Endometrial microvascular endothelial cells (primary cell): ENCODE results near the gene SCNN1G. TPM values are rescaled to one million over a fixed set of nuclear protein-coding genes. Genes with fewer than 3 reads are reported as not detected.

ENCODE experiments used
- in situ Hi-C: cut with HindIII; loops from 2 replicates; pipeline ENCODE4 v1.10.0; 2017; ENCODE audit warnings: low sequenced_read_pairs, low pct_unique_long_range_greater_than_20kb; ENCODE audit errors: inconsistent ontology term
- total RNA-seq: library from RNA; depleted of rRNA; stranded (reverse); fragments of >200 nt; gene quantifications from one replicate; pipeline ENCODE4 v1.2.3, GENCODE V29; 2015; ENCODE audit errors: inconsistent ontology term

The SCNN1G gene
- total RNA-seq, 1 donor from 2014 or later, result not detected

- in situ Hi-C loops, result no loop called here
Measured at GRCh38 chr16:23186171-23186570, 3.6 kb downstream of the SCNN1G start.

GRCh38 chr16:23187341-23187740, 4.8 kb downstream of the SCNN1G start:
- in situ Hi-C loops, result no loop called here

GRCh38 chr16:23188911-23189310, 6.4 kb downstream of the SCNN1G start:
- in situ Hi-C loops, result no loop called here

- in situ Hi-C loops, result no loop called here
Measured at GRCh38 chr16:23194497-23195221, 12.1 kb downstream of the SCNN1G start.

GRCh38 chr16:23195366-23195978, 12.9 kb downstream of the SCNN1G start:
- in situ Hi-C loops, result no loop called here

- in situ Hi-C loops, result no loop called here
Measured at GRCh38 chr16:23196539-23196938, 14.0 kb downstream of the SCNN1G start.

GRCh38 chr16:23202166-23202565, 19.6 kb downstream of the SCNN1G start:
- in situ Hi-C loops, result no loop called here

- in situ Hi-C loops, result no loop called here
Measured at GRCh38 chr16:23206986-23207385, 24.4 kb downstream of the SCNN1G start.

GRCh38 chr16:23207485-23207884, 24.9 kb downstream of the SCNN1G start:
- in situ Hi-C loops, result no loop called here

GRCh38 chr16:23209606-23210005, 27.1 kb downstream of the SCNN1G start:
- in situ Hi-C loops, result no loop called here

- in situ Hi-C loops, result no loop called here
Measured at GRCh38 chr16:23213831-23214230, 31.3 kb downstream of the SCNN1G start.

GRCh38 chr16:23214796-23215195, 32.3 kb downstream of the SCNN1G start:
- in situ Hi-C loops, result no loop called here

- in situ Hi-C loops, result no loop called here
Measured at GRCh38 chr16:23215435-23215834, 32.9 kb downstream of the SCNN1G start.

- in situ Hi-C loops, result no loop called here
Measured at GRCh38 chr16:23216658-23217246, 34.2 kb downstream of the SCNN1G start.

GRCh38 chr16:23217646-23218045, 35.1 kb downstream of the SCNN1G start:
- in situ Hi-C loops, result no loop called here

- in situ Hi-C loops, result no loop called here
Measured at GRCh38 chr16:23222929-23223328, 40.4 kb downstream of the SCNN1G start.

- in situ Hi-C loops, result no loop called here
Measured at GRCh38 chr16:23223368-23223767, 40.8 kb downstream of the SCNN1G start.

GRCh38 chr16:23225109-23225508, 42.6 kb downstream of the SCNN1G start:
- in situ Hi-C loops, result no loop called here

- in situ Hi-C loops, result no loop called here
Measured at GRCh38 chr16:23225634-23226033, 43.1 kb downstream of the SCNN1G start.

GRCh38 chr16:23227529-23227928, 45.0 kb downstream of the SCNN1G start:
- in situ Hi-C loops, result no loop called here
